ENCODE results near the gene CANX.

CANX gene

DNA sequence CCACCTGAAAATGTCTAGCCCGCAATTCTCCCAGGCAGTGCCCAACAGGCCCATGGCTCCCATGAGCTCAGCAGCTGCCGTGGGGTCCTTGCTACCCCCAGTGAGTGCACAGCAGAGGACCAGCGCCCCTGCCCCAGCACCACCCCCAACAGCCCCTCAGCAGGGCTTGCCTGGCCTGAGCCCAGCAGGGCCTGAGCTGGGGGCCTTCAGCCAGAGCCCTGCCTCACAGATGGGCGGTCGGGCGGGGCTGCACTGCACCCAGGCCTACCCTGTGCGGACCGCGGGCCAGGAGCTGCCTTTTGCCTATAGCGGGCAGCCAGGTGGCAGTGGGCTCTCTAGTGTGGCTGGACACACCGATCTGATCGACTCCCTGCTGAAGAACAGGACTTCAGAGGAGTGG, 75.7 kb downstream of the CANX start:
- DNase-seq (ENCODE audit: insufficient read length, low spot score) (no peak), FAIRE-seq (no peak)
- TF ChIP-seq CTCF (IDR thresholded peaks at IDR 0.05; ENCODE audit: insufficient read depth, missing control alignments) = no peak

DNA sequence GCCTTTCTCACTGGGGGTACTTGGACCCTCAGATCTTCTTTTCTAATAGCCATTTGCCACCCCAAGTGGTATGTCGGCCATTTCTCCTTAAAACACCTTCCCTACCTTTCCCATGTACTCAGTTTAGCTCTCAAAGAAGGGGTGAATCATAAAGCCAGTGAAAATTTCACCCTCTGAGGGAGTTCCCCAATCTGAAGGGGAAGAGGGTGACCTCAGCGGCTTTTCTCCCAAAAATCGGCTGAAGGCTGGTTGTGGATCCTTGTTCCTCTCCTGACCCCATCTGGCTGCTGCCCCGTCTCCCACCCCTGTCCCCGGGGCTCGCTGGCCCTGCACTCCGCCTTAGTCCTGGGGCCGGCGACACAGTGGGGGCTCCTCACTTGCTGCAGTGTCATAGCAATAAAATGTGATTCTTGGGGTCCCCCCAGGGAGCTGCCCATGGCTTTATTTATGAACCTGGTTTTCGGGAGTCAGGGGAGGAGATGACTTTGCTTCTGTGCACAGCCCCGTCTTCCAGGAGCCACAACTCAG, 77.7 kb downstream of the CANX start:
- FAIRE-seq = no peak
- TF ChIP-seq CTCF (IDR thresholded peaks at IDR 0.05; ENCODE audit: insufficient read depth, missing control alignments) = no peak

DNA sequence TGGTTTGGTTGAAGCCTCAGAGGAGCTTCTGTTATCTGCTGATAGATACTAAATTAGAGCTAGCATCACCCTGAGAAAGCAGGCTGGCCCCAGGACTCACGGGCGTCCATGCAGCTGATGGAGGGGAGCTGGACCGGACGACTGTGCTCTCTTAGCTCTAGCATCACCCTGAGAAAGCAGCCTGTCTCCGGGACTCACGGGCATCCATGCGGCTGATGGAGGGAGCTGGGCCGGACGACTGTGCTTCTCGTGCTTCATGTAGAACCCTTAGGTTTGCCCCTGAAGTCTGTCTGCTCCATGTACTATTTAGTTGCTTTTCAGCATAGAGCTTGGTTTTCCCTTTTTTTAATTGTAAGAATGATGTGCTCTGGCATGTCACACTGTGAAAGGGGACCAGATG, 78.7 kb downstream of the CANX start:
- FAIRE-seq = no peak

More for the DNA sequence above, 77.7 kb downstream of the CANX start:
- DNase-seq (ENCODE audit: insufficient read length, low spot score) = no peak

GRCh38 chr5:179777909-179778308, 79.1 kb downstream of the CANX start:
- TF ChIP-seq CTCF (IDR thresholded peaks at IDR 0.05; ENCODE audit: insufficient read depth, missing control alignments) = no peak
- DNase-seq (ENCODE audit: insufficient read length, low spot score) (no peak), FAIRE-seq (no peak)

More for the DNA sequence above, 78.7 kb downstream of the CANX start:
- no peak for TF ChIP-seq CTCF (IDR thresholded peaks at IDR 0.05; ENCODE audit: insufficient read depth, missing control alignments)
- DNase-seq (ENCODE audit: insufficient read length, low spot score) = no peak

GRCh38 chr5:179778591-179778990, 79.8 kb downstream of the CANX start:
- no peak for TF ChIP-seq CTCF (IDR thresholded peaks at IDR 0.05; ENCODE audit: insufficient read depth, missing control alignments)
- FAIRE-seq (no peak), DNase-seq (ENCODE audit: insufficient read length, low spot score) (no peak)

- DNase-seq (ENCODE audit: insufficient read length, low spot score) (no peak), FAIRE-seq (no peak)
- TF ChIP-seq CTCF (IDR thresholded peaks at IDR 0.05; ENCODE audit: insufficient read depth, missing control alignments) = no peak
Observed at GRCh38 chr5:179779826-179780225, 81.1 kb downstream of the CANX start.

DNA sequence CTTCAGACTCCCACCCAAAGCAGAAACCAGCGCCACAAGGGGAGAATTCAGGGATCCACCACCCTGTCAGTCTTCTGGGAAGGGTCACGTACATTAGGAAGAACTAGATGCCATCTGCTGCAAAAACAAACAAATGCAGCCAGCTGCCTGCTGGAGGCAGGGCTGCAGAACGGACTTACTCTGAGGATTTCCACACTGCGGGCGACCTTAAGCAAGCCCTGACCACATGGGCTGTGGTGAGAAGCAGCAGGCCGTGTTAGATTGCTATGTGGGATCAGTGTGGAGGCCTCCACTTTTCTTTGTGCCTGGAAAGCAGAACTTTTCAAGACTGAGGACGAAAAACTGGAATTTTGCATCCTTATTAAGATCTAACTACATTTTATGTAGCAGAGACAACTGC, 81.6 kb downstream of the CANX start:
- TF ChIP-seq CTCF (IDR thresholded peaks at IDR 0.05; ENCODE audit: insufficient read depth, missing control alignments) = no peak
- FAIRE-seq (no peak), DNase-seq (ENCODE audit: insufficient read length, low spot score) (no peak)

All from D721Med (cell line).